ENCODE data around the gene ASPSCR1. TPM values are rescaled to one million over a fixed set of nuclear protein-coding genes. Genes with fewer than 3 reads are reported as not detected.

The ASPSCR1 gene
- polyA plus RNA-seq, 1 donor from 2014 or later: 30.8 TPM

DNA sequence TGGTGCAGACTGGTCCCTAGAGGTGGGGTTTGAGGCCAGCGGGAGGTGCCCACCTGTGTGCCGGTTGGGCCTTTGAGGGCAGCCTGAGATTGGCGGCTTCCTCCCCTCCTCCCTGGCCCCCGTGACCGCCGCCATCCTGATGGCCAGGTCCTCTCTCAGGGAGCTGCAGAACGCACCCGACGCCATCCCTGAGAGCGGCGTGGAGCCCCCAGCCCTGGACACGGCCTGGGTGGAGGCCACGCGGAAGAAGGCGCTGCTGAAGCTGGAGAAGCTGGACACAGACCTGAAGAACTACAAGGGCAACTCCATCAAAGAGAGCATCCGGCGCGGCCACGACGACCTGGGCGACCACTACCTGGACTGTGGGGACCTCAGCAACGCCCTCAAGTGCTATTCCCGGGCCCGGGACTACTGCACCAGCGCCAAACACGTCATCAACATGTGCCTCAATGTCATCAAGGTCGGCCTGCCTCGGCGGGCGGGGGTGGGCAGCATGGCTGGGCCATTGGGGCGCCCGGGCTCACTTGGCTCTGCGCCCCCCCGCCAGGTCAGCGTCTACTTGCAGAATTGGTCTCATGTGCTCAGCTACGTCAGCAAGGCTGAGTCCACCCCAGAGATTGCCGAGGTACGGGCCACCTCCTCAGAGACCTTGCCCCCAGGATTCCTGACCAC, 77.1 kb downstream of the ASPSCR1 start:
- Mint-ChIP-seq H3K9me3 (no peaks in the 10 kb centered on the region), H3K27ac (no peak overlapping the region), H3K27me3 (no peaks in the 10 kb centered on the region), H3K36me3 (no peaks in the 10 kb centered on the region), H3K4me1 (peaks cover 0 to 5% (median 3%) of the 10 kb centered on the region in 3 donors), H3K4me3 (peak overlapping the region in 2 of 4 donors; percentile 54 to 75)

DNA sequence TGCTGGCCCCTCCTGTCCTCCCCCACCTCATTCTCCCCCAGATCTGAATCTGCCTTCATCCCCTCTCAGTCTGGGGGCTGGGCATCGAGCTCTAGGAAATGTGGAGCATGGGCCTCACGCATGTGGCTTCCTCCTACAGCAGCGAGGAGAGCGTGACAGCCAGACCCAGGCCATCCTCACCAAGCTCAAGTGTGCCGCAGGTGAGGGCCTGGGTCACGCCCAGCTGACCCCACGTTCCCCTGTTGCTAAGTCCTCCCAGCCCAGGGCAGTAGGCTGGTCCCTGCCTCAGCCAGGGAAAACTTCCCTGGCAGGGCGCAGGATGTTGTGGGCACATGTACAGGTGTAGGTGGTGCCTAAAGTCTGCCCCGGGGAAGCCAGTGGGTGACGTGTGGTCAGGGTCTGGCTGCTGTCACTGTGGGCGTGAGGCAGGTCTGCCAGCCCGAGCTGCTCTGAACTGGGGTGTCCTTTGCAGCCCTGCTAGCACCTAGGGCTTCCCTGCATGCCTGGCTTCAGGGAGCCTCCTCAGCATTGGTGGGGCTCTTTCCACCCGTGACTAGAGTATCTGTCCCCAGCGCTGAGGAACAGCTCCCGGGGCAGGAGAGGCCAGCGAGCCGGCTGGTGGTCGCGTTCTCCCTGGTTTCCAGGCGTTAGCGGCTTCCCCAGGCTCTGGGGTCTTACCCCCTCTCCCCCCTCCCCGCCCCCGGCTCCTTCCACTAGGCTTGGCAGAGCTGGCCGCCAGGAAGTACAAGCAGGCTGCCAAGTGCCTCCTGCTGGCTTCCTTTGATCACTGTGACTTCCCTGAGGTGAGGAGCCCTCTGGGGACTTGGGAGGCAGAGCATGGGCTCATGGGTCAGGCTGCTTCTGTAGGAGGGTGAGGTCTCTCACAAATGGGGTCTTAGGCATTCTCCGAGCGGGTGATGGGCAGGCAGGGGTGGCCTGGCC, 77.9 kb downstream of the ASPSCR1 start:
- no peaks in the 10 kb centered on the region for H3K9me3 Mint-ChIP-seq
- H3K27ac Mint-ChIP-seq: no peak overlapping the region
- H3K36me3 Mint-ChIP-seq: no peaks in the 10 kb centered on the region
- peak overlapping the region in 1 of 4 donors; percentile 29 for H3K4me3 Mint-ChIP-seq
- H3K4me1 Mint-ChIP-seq: peaks cover 0 to 5% (median 3%) of the 10 kb centered on the region in 3 donors
- H3K27me3 Mint-ChIP-seq: no peaks in the 10 kb centered on the region

DNA sequence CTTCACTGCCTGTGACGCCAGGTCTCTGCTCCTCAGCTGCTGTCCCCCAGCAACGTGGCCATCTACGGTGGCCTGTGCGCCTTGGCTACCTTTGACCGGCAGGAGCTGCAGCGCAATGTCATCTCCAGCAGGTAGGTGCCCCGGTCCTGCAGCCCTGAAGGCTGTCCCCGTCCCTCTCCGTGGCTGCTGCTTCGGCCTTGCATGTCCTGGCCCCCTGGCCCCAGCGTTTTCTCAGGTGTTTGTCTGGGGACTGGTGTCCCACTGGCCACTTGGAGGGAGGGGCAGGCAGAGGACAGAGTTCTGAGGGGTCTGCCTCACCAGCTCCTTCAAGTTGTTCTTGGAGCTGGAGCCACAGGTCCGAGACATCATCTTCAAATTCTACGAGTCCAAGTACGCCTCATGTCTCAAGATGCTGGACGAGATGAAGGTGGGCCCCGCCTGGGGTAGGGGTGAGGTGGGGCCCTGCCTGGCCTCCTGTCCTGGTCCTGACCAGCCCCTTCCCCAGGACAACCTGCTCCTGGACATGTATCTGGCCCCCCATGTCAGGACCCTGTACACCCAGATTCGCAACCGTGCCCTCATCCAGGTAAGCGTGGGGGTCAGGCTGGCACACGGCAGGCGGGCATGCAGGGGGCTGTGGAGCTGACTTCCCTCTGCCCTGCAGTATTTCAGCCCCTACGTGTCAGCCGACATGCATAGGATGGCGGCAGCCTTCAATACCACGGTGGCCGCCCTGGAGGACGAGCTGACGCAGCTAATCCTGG, 78.7 kb downstream of the ASPSCR1 start:
- peak overlapping the region in 1 of 4 donors; percentile 17 for H3K4me3 Mint-ChIP-seq
- H3K27me3 Mint-ChIP-seq: no peaks in the 10 kb centered on the region
- no peaks in the 10 kb centered on the region for H3K36me3 Mint-ChIP-seq
- H3K9me3 Mint-ChIP-seq: no peaks in the 10 kb centered on the region
- H3K27ac Mint-ChIP-seq: no peak overlapping the region
- peaks cover 0 to 5% (median 0%) of the 10 kb centered on the region in 3 donors for H3K4me1 Mint-ChIP-seq

DNA sequence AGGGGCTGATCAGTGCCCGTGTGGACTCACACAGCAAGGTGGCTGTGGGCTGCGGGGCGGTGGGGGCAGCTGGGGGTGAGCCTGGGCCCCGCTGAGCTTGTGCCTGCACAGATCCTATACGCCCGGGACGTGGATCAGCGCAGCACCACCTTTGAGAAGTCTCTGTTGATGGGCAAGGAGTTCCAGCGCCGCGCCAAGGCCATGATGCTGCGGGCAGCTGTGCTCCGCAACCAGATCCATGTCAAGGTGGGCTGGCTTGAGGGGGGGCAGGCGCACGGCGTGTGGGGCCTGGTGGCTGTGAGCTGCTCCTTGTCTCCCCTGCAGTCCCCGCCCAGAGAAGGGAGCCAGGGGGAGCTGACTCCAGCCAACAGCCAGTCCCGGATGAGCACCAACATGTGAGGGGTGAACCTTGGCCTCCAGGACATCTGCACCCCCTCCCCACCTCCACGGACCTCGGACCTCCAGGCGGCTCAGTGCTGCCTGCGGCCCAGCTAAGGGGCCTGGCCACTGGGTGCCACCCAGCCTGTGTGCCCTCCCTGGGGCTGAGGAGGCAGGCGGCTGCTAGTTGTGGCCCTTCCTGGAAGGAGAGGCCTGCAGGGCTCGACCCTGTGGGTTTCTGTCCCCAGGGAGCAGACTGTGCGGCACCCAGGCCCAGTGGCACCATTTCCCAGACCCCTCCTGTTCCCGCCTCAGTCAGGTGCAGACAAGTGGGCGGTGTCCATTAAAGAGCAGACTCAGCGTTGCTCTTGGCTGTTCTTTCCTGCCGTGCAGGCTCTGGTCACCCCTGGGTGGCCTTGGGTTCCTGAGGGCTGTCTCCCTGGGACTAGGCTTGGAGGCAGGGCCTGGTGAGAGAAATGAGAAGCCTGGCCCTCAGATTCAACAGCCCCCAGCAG, 79.5 kb downstream of the ASPSCR1 start:
- peaks cover 0 to 5% (median 0%) of the 10 kb centered on the region in 3 donors for H3K4me1 Mint-ChIP-seq
- H3K4me3 Mint-ChIP-seq: no peak overlapping the region
- H3K27ac Mint-ChIP-seq: no peak overlapping the region
- no peaks in the 10 kb centered on the region for H3K27me3 Mint-ChIP-seq
- H3K9me3 Mint-ChIP-seq: no peaks in the 10 kb centered on the region
- H3K36me3 Mint-ChIP-seq: no peaks in the 10 kb centered on the region

DNA sequence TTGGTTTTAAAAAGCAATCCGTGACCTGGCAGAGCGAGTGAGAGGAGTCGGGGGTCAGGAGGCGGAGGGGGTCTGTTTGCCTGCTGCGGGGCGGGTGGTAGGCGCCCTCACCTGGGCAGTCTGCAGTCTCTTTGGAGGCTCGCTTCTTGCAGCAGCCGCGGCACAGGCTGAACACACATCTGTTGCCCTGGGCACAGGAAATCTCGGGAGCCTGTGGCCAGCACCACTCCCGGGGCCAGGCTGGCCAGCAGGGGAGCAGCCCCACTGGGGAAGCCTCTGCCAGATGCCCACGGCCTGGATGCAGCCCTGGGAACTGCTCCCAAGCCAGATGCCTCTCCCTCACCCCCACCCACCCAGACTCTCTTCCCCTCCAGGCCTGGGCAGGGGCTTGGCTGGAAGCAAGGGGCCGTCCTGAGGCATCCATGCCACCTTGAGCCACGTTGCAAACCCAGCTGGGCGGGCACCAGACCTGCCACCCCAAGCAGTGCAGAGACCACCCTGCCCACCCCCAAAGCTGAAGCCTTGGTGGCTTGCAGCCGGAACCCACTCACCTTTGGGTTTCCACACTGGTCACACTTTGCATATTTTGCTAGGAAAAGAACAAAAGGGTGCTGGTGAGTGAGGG, 80.9 kb downstream of the ASPSCR1 start:
- no peaks in the 10 kb centered on the region for H3K9me3 Mint-ChIP-seq
- no peaks in the 10 kb centered on the region for H3K27me3 Mint-ChIP-seq
- peak overlapping the region in 1 of 4 donors; percentile 57 for H3K4me3 Mint-ChIP-seq
- no peaks in the 10 kb centered on the region for H3K36me3 Mint-ChIP-seq
- peaks cover 0 to 1% (median 0%) of the 10 kb centered on the region in 3 donors for H3K4me1 Mint-ChIP-seq
- no peak overlapping the region for H3K27ac Mint-ChIP-seq

DNA sequence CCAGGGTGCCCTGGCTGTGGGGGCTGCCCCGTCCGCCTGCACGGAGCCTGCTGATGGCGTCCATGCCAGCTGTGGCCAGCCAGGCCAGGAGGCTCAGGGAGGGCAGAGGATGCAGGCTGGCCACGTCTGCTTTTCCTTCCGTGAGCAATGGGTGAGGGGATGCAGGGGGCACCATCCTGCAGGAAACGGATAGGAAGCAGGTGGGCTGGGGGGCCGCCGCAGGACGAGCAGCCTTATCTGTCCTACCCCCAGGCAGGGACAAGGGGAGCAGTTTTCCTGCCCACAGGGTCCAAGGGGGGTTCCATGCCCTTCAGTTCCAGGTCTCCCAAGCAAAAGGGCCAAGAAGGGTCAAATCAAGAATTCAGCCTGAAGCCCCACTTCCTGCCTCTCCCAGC, 81.4 kb downstream of the ASPSCR1 start:
- H3K36me3 Mint-ChIP-seq: no peaks in the 10 kb centered on the region
- no peak overlapping the region for H3K27ac Mint-ChIP-seq
- peaks cover 0 to 1% (median 0%) of the 10 kb centered on the region in 3 donors for H3K4me1 Mint-ChIP-seq
- H3K27me3 Mint-ChIP-seq: no peaks in the 10 kb centered on the region
- H3K9me3 Mint-ChIP-seq: no peaks in the 10 kb centered on the region
- no peak overlapping the region for H3K4me3 Mint-ChIP-seq

DNA sequence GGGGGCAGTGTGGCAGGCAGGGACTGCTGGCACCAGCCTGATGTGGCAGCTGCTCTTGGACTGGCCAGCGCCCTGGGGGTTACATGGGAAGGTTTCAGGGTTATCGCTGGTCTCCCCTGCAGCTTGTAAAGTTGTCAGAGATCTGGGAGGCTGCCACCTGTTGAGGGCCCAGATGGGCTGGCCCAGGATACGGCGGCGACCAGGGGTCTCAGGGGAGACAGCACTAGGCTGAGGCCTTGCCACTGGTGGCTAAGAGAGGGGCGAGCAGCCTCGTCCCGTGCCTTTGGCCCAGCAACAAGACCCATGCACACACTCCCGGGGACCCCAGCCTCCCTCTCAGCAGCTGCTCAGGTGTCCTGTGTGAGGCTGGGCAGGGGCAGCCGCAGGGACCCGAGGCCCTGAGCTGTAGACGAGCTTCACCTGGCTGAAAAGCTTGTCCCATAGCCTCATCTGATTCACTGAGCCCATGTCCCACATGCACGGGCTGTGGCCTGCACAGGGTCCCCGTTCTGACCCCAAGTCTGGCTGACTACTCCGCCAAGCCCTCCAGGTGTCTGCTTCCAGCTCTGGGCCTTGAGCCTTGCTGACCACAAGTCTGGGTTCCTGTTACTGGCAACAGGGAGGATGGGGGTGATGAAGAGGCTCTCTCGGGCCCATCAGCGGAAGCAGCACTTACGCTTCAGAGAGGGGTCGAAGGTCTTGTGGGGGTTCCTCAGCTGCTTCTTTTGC, 82.0 kb downstream of the ASPSCR1 start:
- no peaks in the 10 kb centered on the region for H3K9me3 Mint-ChIP-seq
- H3K4me1 Mint-ChIP-seq: peaks cover 0 to 4% (median 1%) of the 10 kb centered on the region in 3 donors
- no peak overlapping the region for H3K4me3 Mint-ChIP-seq
- H3K27ac Mint-ChIP-seq: no peak overlapping the region
- no peaks in the 10 kb centered on the region for H3K36me3 Mint-ChIP-seq
- H3K27me3 Mint-ChIP-seq: no peaks in the 10 kb centered on the region

DNA sequence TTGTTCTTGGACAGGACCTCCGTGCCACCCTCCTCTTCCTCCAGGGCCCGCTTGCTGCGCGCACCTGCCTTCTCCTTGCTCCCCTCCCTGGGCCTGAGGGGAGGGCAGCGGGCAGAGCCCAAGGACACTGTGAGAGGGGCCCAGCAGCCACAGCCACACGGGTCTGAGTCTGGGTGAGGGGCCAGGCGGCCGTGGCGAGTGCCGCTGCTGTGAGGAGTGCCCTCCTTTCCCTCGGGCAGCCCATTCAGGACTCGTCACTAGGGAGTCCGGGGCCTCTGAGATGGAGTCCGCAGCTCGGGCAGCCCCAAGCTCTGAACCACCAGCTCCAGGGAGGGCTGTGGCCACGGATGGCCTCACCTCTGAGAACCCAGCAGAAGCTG, 82.6 kb downstream of the ASPSCR1 start:
- Mint-ChIP-seq H3K9me3 (no peaks in the 10 kb centered on the region), H3K27me3 (no peaks in the 10 kb centered on the region), H3K4me3 (peak overlapping the region in 1 of 4 donors; percentile 32), H3K4me1 (peaks cover 0 to 4% (median 0%) of the 10 kb centered on the region in 3 donors), H3K27ac (peak overlapping the region in 1 of 3 donors; percentile 10), H3K36me3 (no peaks in the 10 kb centered on the region)

DNA sequence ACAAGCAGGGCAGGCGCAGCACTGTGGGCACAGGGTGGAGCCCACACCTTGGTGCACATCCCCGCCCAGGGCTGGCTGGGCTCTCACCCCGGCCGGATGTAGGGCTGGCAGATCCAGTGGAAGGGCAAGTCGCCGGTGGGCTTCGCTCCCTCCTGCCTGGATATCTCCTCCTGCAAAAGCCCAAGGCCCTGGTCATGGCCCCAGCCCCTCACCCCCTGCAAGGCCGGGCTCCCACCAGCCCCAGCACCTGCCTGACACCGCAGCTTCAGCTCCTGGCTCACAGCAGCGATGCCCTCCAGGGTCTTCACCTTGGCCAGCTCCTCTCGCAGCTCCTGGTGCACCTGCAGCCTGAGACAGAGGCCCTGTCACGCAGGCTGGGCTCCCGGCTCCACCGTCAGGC, 83.2 kb downstream of the ASPSCR1 start:
- Mint-ChIP-seq H3K9me3 (no peaks in the 10 kb centered on the region), H3K4me3 (no peak overlapping the region)

DNA sequence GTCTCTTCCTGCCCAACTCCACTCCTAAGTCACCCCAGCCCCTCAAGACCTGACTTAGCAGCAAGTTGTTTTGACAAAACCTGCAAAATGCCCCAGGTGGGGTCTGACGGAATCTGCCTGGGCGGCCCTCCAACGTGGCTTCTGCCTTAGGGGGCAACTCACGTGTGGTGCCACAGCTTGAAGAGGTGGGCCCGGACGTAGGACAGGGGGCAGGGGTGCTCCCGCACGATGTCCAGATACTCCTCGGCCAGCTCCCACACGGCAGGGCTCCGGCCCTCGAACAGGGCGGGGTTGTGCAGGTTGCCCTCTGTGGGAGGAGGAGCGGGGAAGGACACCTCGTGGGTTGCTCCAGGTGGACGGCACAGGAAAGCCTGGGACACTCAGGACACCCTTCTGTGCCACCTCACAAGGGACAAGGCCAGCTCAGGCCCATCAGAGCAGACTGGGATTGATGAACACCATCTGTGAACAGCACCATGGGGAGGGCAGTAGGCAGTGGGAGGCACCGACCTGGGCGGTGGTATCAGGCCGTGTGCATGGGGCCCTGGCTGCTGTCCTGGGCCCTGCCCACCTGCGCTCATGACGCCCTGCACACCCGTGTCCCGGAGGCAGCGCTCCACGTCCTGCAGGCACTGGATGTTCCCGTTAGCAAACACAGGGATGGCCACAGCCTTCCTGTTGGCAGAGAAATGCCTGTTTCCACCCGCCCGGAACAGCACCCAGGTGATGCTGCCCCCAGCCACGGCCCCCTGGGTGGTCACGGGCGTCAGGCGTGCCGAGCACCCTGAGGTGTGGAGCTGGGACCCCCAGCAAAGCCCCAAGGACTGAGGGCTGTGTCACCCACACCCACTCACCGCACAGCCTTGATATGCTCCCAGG, 83.9 kb downstream of the ASPSCR1 start:
- Mint-ChIP-seq H3K27ac (no peak overlapping the region), H3K4me3 (no peak overlapping the region), H3K4me1 (peaks cover 0 to 6% (median 0%) of the 10 kb centered on the region in 3 donors), H3K36me3 (no peaks in the 10 kb centered on the region), H3K27me3 (no peaks in the 10 kb centered on the region), H3K9me3 (no peaks in the 10 kb centered on the region)

More for the DNA sequence above, 83.2 kb downstream of the ASPSCR1 start:
- no peaks in the 10 kb centered on the region for H3K27me3 Mint-ChIP-seq
- H3K4me1 Mint-ChIP-seq: peaks cover 0 to 4% (median 0%) of the 10 kb centered on the region in 3 donors
- no peaks in the 10 kb centered on the region for H3K36me3 Mint-ChIP-seq
- H3K27ac Mint-ChIP-seq: no peak overlapping the region

DNA sequence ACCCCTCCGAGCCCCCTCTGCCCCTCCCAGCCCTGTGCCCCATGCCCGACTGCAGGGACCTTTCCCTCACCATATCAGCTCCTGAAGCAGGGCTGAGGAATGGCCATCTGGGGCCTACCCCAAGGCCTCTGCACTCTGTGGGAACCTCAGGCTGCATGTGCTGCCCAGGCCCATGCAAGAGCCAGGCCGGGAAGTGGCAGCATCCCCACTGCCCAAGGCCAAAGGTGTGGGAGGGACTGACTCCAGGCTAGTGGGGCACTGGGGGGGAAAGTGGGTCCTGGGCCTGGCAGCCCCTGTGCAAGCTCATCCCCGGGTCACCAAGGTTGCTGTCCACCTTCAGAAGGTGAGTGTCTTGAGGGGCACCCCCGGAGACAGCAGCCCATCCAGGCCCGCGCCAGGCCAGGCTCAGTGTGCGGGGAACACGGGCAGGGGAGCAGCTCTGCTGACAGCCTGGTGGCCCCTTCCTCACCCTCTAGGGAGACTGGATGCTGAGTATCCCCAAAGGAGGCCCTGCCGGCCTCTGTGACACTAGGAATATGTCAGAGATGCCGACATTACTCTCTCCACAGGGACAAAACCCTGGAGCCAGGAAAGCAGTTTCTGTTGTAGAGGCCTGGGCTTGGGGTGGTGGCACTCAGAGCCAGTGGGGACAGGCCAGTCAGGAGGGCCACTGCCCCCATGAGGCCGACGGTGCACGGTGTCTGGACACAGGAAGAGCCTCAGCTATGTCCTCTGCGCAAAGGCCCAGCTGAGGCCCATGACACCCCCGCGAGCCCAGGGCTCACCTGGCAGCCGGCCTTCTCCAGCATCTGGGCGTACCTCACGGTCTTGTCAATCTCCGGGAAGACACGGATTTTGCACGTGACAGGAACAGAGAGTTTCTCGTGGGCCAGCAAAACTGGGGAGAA, 84.9 kb downstream of the ASPSCR1 start:
- no peak overlapping the region for H3K4me3 Mint-ChIP-seq
- peaks cover 0 to 10% (median 0%) of the 10 kb centered on the region in 3 donors for H3K4me1 Mint-ChIP-seq
- no peak overlapping the region for H3K27ac Mint-ChIP-seq
- no peaks in the 10 kb centered on the region for H3K36me3 Mint-ChIP-seq
- no peaks in the 10 kb centered on the region for H3K27me3 Mint-ChIP-seq
- H3K9me3 Mint-ChIP-seq: no peaks in the 10 kb centered on the region

DNA sequence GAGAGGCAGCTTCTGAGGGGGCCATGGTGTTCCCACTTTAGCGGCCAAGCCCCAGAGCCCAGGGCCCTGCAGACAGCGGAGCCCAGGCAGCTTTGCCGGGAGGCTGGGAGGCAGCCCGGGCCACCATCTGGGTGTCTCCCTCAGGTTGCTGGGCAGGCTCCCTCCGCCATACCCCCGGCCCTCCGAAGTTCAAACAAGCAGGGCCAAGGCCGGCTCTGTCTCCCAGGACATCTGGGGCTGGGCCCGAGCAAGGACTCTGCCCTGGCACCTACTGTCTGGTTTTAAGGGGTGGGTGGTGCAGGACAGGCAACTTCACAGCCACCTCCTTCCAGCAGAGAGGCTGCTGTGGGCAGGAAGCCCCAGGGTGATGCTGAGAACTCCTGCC, 85.5 kb downstream of the ASPSCR1 start:
- H3K36me3 Mint-ChIP-seq: no peaks in the 10 kb centered on the region
- H3K27ac Mint-ChIP-seq: peak overlapping the region in 1 of 3 donors; percentile 46
- H3K4me3 Mint-ChIP-seq: no peak overlapping the region
- no peaks in the 10 kb centered on the region for H3K27me3 Mint-ChIP-seq
- H3K4me1 Mint-ChIP-seq: peaks cover 0 to 10% (median 0%) of the 10 kb centered on the region in 3 donors
- no peaks in the 10 kb centered on the region for H3K9me3 Mint-ChIP-seq

Measured in IgD-negative memory B cell (primary cell).